Stimulated activated CD4-positive, alpha-beta T cell treated with anti-CD3 and anti-CD28 coated beads, Interleukin-15, amount 100 ng/mL, for 24 hours (primary cell): ENCODE data around the gene C10orf95.

Experiments used
- DNase-seq: peaks from one replicate; pipeline ENCODE4 v3.0.0-alpha.2; 2020

The C10orf95 gene

GRCh38 chr10:102400076-102400475 is 51.3 kb downstream of the C10orf95 start:
- no peak for DNase-seq
